ENCODE measurements around the gene KIF16B. TPM values are rescaled to one million over a fixed set of nuclear protein-coding genes. Genes with fewer than 3 reads are reported as not detected.
A peak's percentile ranks its signal among the peaks of the same experiment; 100 is the strongest.

The KIF16B gene
- total and polyA plus RNA-seq, 2 of the 13 experiments (the other 11 are each of a cell fraction or from before 2014, with no cell fraction given), result 6.9 to 18.0 TPM

DNA sequence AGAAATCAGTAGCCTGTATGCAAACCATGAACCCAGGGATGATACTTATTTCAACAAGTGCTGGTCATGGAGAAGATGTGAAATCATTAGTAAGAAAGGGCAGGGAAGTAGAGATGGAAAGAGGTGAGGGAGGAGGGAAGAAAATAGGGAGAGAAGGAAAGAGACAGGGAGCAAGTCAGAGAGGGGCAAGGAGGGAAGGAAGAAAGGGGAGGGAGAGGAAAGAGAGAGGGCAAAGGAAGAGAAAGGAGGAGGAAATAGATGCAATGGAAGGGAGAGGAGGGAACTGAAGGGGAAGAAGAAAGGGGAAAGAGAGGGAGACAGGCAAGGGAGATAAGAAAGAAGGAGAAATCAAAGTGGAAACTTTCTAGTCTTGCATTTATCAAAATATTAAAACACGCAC lies 195.1 kb downstream of the KIF16B start:
- no peak for DNase-seq (ENCODE audit: low spot score)
- in situ Hi-C loops (cut with HindIII; ENCODE audit: extremely low pct_ligation_motif_present, low pct_unique_long_range_greater_than_20kb) (no loop called here), intact Hi-C loops (cut with micrococcal nuclease; ENCODE audit: unreplicated experiment) (no loop called here)
- Histone ChIP-seq H3K4me1 (ENCODE audit: insufficient read depth, low read length) (no peaks in the 10 kb centered on the region), H3K27me3 (ENCODE audit: control insufficient read depth in 1 of 2, insufficient read depth in 2 of 2, low read length in 2 of 2) (no peaks in the 10 kb centered on the region), H3K79me2 (ENCODE audit: insufficient read depth, low read length) (no peaks in the 10 kb centered on the region), H3K36me3 (replicated peaks in 1 of 2; ENCODE audit: control insufficient read depth in 1 of 2, insufficient read depth in 2 of 2, low read length in 2 of 2) (peaks cover 2 to 5% of the 10 kb centered on the region in 2 experiments; a peak in 2 of 5 replicates), H3K4me2 (ENCODE audit: low read depth, low read length) (no peak overlapping the region), H2AFZ (ENCODE audit: low read length) (no peak overlapping the region), H3K4me3 (replicated peaks in 1 of 3; ENCODE audit: insufficient read depth in 1 of 3, low read depth in 2 of 3, low read length in 3 of 3) (no peak overlapping the region), H3K27ac (ENCODE audit: extremely low read length, insufficient read depth, low read length) (no peak overlapping the region), H3K9me3 (ENCODE audit: low read length) (no peaks in the 10 kb centered on the region), H4K20me1 (ENCODE audit: insufficient read depth, low read length) (no peaks in the 10 kb centered on the region), H3K9ac (ENCODE audit: insufficient read depth, low read depth, low read length) (no peak overlapping the region)
- ChIA-PET CTCF (ENCODE audit: low intra/inter-chr PET ratio, low total read pairs) (no interaction called here), POLR2A (no interaction called here)
- FAIRE-seq, result no peak
- TF ChIP-seq JUNB (CRISPR knock-in tag; IDR thresholded peaks at IDR 0.05; ENCODE audit: borderline replicate concordance) (no peak), NFRKB (IDR thresholded peaks at IDR 0.05) (peak; percentile 62; the same call in 1 of the 2 replicates), FOXA1 (IDR thresholded peaks at IDR 0.05) (peak; percentile 40; the same call in 1 of the 2 replicates), FOXA1 (CRISPR knock-in tag; IDR thresholded peaks at IDR 0.05) (no peak), ATF7 (IDR thresholded peaks at IDR 0.05) (peak; percentile 4; the same call in 1 of the 2 replicates), ATF7 (CRISPR knock-in tag; IDR thresholded peaks at IDR 0.05) (no peak), ZNF318 (CRISPR knock-in tag; IDR thresholded peaks at IDR 0.05) (no peak), NBN (conservative IDR thresholded peaks at IDR 0.05) (0 out of 2 replicates have a peak, but pooled peaks have one; percentile 73), FOXP1 (IDR thresholded peaks at IDR 0.05) (0 out of 2 replicates have a peak, but pooled peaks have one; percentile 13), FOXP1 (CRISPR knock-in tag; IDR thresholded peaks at IDR 0.05) (no peak), ZNF136 (CRISPR knock-in tag; IDR thresholded peaks at IDR 0.05; ENCODE audit: low read depth) (no peak), NONO (IDR thresholded peaks at IDR 0.05) (peak; percentile 84; the same call in 1 of the 2 replicates), NONO (CRISPR knock-in tag; conservative IDR thresholded peaks at IDR 0.05) (no peak), FOXK2 (IDR thresholded peaks at IDR 0.05) (peak; percentile 53; the same call in 1 of the 2 replicates), HNRNPK (IDR thresholded peaks at IDR 0.05; ENCODE audit: low read depth, low read length, poor library complexity, severe bottlenecking) (peak; percentile 88), PLRG1 (conservative IDR thresholded peaks at IDR 0.05) (0 out of 2 replicates have a peak, but pooled peaks have one; percentile 50), ZNF841 (CRISPR knock-in tag; IDR thresholded peaks at IDR 0.05; ENCODE audit: borderline replicate concordance) (no peak), TRIM22 (IDR thresholded peaks at IDR 0.05) (0 out of 2 replicates have a peak, but pooled peaks have one; percentile 37)
- 97% methylated on average over 1 of the region's 1 CpG for WGBS (ENCODE audit: low lambda C conversion rate)
- BruUV-seq (replicated peaks), result no TSS peak
- ATAC-seq, result no peak
